HTR-8/SVneo (cell line): ENCODE data around the gene NKAIN2.
"Not testable (repeated sequence)": the region's sequence is repeated elsewhere in the genome, so short reads cannot be mapped to it uniquely, and the experiment has no call there.

Experiments
- DNase-seq: peaks from one replicate; pipeline ENCODE4 v3.0.0; 2011; ENCODE audit warnings: low spot score, mixed read lengths; ENCODE audit not compliant: insufficient read length
- FAIRE-seq: peaks from 2 replicates; lab custom pipeline; 2011; peaks lifted over from hg19 to GRCh38; lab: Jason Lieb, UNC

Gene NKAIN2

GRCh38 chr6:124269733-124270132 is 466.1 kb downstream of the NKAIN2 start:
- FAIRE-seq (no peak), DNase-seq (no peak)

- no peak for DNase-seq
- no peak for FAIRE-seq
These were observed 470.0 kb downstream of the NKAIN2 start for GRCh38 chr6:124273701-124274100.

- FAIRE-seq (no peak), DNase-seq (no peak)
These were observed 478.9 kb downstream of the NKAIN2 start for GRCh38 chr6:124282541-124282940.

GRCh38 chr6:124283486-124283885 is 479.8 kb downstream of the NKAIN2 start:
- FAIRE-seq (no peak), DNase-seq (no peak)

GRCh38 chr6:124285146-124285545 is 481.5 kb downstream of the NKAIN2 start:
- FAIRE-seq, result no peak
- DNase-seq, result no peak

GRCh38 chr6:124294574-124295200 is 491.0 kb downstream of the NKAIN2 start:
- FAIRE-seq (no peak), DNase-seq (peak; percentile 21)

- DNase-seq, result no peak
- no peak for FAIRE-seq
These were observed 493.8 kb downstream of the NKAIN2 start for GRCh38 chr6:124297507-124297906.

- DNase-seq (no peak), FAIRE-seq (no peak)
These were observed 495.1 kb downstream of the NKAIN2 start for GRCh38 chr6:124298730-124299129.

- DNase-seq, FAIRE-seq: not testable (repeated sequence)
These were observed 497.2 kb downstream of the NKAIN2 start for GRCh38 chr6:124300907-124301306.

GRCh38 chr6:124303971-124304370 is 500.3 kb downstream of the NKAIN2 start:
- no peak for FAIRE-seq
- DNase-seq, result no peak

- FAIRE-seq, result no peak
- DNase-seq, result no peak
These were observed 506.5 kb downstream of the NKAIN2 start for GRCh38 chr6:124310139-124310538.

- no peak for FAIRE-seq
- DNase-seq, result no peak
These were observed 515.7 kb downstream of the NKAIN2 start for GRCh38 chr6:124319410-124319809.

- DNase-seq, result no peak
- no peak for FAIRE-seq
These were observed 520.6 kb downstream of the NKAIN2 start for GRCh38 chr6:124324237-124324636.

GRCh38 chr6:124330197-124330596 is 526.5 kb downstream of the NKAIN2 start:
- DNase-seq, result no peak
- no peak for FAIRE-seq

GRCh38 chr6:124334359-124334758 is 530.7 kb downstream of the NKAIN2 start:
- DNase-seq (no peak), FAIRE-seq (no peak)

GRCh38 chr6:124339610-124340334 is 536.1 kb downstream of the NKAIN2 start:
- DNase-seq (no peak), FAIRE-seq (no peak)

GRCh38 chr6:124348339-124348738 is 544.7 kb downstream of the NKAIN2 start:
- FAIRE-seq, DNase-seq: not testable (repeated sequence)

- FAIRE-seq, result no peak
- DNase-seq, result no peak
These were observed 551.5 kb downstream of the NKAIN2 start for GRCh38 chr6:124355146-124355545.

- no peak for DNase-seq
- FAIRE-seq, result no peak
These were observed 552.7 kb downstream of the NKAIN2 start for GRCh38 chr6:124356276-124356810.

- no peak for FAIRE-seq
These were observed 553.1 kb downstream of the NKAIN2 start for GRCh38 chr6:124356811-124357210.

GRCh38 chr6:124368131-124368530 is 564.5 kb downstream of the NKAIN2 start:
- no peak for DNase-seq
- FAIRE-seq, result no peak

More at GRCh38 chr6:124356811-124357210, 553.1 kb downstream of the NKAIN2 start:
- no peak for DNase-seq
